ENCODE results near the gene RBMS1.

Gene RBMS1

GRCh38 chr2:160324161-160324800 lies 169.3 kb downstream of the RBMS1 start:
- H3K4me3 ChIP-seq (ENCODE audit: low read length): no peak overlapping the region
- H3K36me3 ChIP-seq (ENCODE audit: insufficient read depth, low read length): no peaks in the 10 kb centered on the region

GRCh38 chr2:160322320-160322719 lies 171.3 kb downstream of the RBMS1 start:
- peaks cover 11% of the 10 kb centered on the region for H3K4me1 ChIP-seq (ENCODE audit: insufficient read depth, low read length)
- H3K27me3 ChIP-seq (ENCODE audit: insufficient read depth, low read length): no peaks in the 10 kb centered on the region
- no peaks in the 10 kb centered on the region for H3K9me3 ChIP-seq (ENCODE audit: low read length)
- H3K4me3 ChIP-seq (ENCODE audit: low read length): no peak overlapping the region
- H2AFZ ChIP-seq (ENCODE audit: low read depth, low read length): no peak overlapping the region
- H3K36me3 ChIP-seq (ENCODE audit: insufficient read depth, low read length): no peaks in the 10 kb centered on the region

More at GRCh38 chr2:160324161-160324800, 169.3 kb downstream of the RBMS1 start:
- Histone ChIP-seq H2AFZ (ENCODE audit: low read depth, low read length) (no peak overlapping the region), H3K27me3 (ENCODE audit: insufficient read depth, low read length) (no peaks in the 10 kb centered on the region), H3K4me1 (ENCODE audit: insufficient read depth, low read length) (peaks cover 8% of the 10 kb centered on the region), H3K9me3 (ENCODE audit: low read length) (no peaks in the 10 kb centered on the region)

DNA sequence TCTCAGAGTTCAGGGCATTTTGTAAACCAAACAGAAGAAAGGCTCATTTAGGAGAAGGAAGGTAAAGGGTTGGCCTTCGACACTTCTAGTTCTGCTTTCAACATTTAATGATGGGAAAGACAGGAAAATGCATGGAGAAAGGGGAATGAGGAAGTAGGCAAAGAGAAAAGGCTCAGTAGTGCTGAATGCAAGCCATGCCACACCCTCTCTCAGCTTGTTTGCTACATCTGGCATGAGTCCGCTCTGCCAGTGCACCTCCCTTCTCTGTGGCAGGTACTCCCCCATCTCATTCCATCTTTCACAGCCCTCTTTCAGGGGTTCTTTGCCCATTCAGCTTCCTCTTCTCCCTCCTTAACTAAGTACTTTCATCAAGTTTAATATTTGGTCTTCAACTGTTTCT lies 172.6 kb downstream of the RBMS1 start:
- no peaks in the 10 kb centered on the region for H3K27me3 ChIP-seq (ENCODE audit: insufficient read depth, low read length)
- no peak overlapping the region for H2AFZ ChIP-seq (ENCODE audit: low read depth, low read length)
- no peaks in the 10 kb centered on the region for H3K9me3 ChIP-seq (ENCODE audit: low read length)

DNA sequence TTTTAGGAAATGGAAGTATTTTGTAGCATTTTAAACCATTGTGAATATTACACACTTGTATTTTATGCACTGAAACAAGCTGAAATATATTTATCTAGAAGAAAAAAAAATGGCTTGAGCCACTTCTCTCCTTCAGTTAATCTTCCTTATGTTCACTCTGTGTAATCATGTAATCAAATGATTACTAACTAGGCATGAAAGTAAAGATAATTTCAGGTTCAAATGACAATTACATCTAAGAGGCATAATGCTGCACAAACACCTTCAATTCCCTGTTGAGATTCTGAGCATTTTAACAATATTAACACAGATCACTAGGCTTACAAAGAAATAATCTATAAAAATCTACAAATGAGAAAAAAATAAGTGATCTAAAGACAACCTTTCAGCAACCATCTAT lies 173.9 kb downstream of the RBMS1 start:
- H3K4me1 ChIP-seq (ENCODE audit: insufficient read depth, low read length): peaks cover 30% of the 10 kb centered on the region
- no peaks in the 10 kb centered on the region for H3K27me3 ChIP-seq (ENCODE audit: insufficient read depth, low read length)
- no peak overlapping the region for H3K4me3 ChIP-seq (ENCODE audit: low read length)
- no peaks in the 10 kb centered on the region for H3K36me3 ChIP-seq (ENCODE audit: insufficient read depth, low read length)
- no peaks in the 10 kb centered on the region for H3K9me3 ChIP-seq (ENCODE audit: low read length)
- H2AFZ ChIP-seq (ENCODE audit: low read depth, low read length): no peak overlapping the region

More for the DNA sequence above, 172.6 kb downstream of the RBMS1 start:
- Histone ChIP-seq H3K4me3 (ENCODE audit: low read length) (no peak overlapping the region), H3K4me1 (ENCODE audit: insufficient read depth, low read length) (peaks cover 22% of the 10 kb centered on the region), H3K36me3 (ENCODE audit: insufficient read depth, low read length) (no peaks in the 10 kb centered on the region)

DNA sequence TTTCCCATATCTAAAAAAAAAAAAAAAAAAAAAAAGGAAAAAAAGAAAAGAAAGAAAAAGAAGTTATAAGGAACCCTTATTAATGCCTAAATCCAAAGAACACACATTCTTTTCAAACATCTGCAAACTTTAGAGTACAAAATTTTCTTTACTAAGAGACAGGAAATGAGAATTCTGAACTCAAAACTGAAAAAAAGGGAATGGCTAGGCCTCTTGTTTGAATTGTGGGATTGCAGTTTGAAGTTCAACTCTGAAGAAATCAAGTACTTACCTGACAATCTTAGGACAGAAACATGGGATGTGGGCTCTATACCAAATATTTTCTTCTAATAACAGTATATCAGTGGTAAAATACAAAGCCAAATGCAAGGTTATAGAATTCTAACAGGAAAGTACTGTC lies 175.4 kb downstream of the RBMS1 start:
- no peaks in the 10 kb centered on the region for H3K27me3 ChIP-seq (ENCODE audit: insufficient read depth, low read length)

DNA sequence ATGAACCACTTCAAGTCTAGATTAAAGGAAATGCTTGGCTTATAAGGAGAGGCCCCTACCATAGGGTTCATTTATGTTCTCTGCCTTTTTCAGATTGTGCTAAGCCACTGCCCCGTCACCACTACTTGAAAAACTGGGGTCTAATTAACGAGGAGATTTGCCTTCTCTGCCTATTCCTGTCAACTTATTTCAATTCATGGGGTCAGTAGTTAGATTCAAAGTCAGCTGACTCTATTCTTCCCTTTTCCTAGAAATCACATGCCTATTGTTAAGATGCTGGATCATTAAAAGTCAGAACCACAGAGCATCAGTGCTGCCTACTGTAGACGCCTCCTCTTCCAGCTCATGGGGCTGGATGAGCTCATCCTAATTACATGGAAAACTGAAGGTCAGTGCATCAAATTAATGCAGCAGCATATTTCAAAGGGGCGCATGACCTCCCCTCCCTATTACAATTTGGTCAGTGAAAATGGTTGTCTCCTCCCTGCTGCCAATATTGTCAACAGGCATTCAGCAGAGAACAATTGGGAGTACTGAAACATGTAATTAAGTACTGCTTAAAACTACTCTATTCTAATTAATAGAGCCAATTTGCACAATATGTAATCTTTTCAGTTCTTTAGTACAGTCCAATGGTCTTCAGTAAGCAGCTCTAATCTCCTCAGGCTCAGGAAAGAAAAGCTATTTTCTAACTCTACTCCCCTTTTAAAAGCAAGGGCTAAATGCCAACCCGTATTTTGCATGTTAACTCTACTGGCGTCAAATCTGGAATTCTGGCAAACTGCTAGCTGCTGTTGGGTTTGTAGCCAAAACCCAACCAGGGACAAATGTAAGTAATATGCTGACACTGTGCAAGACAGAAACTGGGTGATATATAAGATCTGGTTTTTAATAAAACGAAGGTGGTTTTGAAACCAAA lies 176.2 kb downstream of the RBMS1 start:
- Histone ChIP-seq H3K4me3 (ENCODE audit: low read length) (no peak overlapping the region), H2AFZ (ENCODE audit: low read depth, low read length) (no peak overlapping the region), H3K36me3 (ENCODE audit: insufficient read depth, low read length) (no peaks in the 10 kb centered on the region), H3K4me1 (ENCODE audit: insufficient read depth, low read length) (peaks cover 30% of the 10 kb centered on the region), H3K27me3 (ENCODE audit: insufficient read depth, low read length) (no peaks in the 10 kb centered on the region), H3K9me3 (ENCODE audit: low read length) (no peaks in the 10 kb centered on the region)

More for the DNA sequence above, 175.4 kb downstream of the RBMS1 start:
- Histone ChIP-seq H3K4me3 (ENCODE audit: low read length) (no peak overlapping the region), H3K36me3 (ENCODE audit: insufficient read depth, low read length) (no peaks in the 10 kb centered on the region), H3K4me1 (ENCODE audit: insufficient read depth, low read length) (peaks cover 30% of the 10 kb centered on the region), H2AFZ (ENCODE audit: low read depth, low read length) (no peak overlapping the region), H3K9me3 (ENCODE audit: low read length) (no peaks in the 10 kb centered on the region)

DNA sequence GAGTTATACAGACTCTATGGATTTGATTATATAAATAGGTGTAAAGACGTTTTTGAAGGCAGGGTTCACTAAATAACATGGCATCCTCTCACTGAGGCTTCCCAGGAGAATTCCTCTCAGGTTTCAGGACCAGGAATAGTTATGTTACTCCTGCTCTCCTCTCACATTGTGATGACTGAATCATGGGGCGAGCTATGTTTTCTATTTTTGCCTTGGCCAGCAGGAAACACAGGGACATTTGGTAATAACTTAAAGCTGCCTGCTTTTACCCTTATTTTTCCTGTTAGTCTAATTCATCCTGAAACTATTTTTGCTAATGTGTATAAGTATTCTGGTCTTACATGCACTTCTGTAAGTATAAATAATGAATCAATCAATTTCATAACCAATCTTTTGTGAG lies 178.3 kb downstream of the RBMS1 start:
- Histone ChIP-seq H3K36me3 (ENCODE audit: insufficient read depth, low read length) (peaks cover 2% of the 10 kb centered on the region), H3K4me3 (ENCODE audit: low read length) (no peak overlapping the region), H3K27me3 (ENCODE audit: insufficient read depth, low read length) (no peaks in the 10 kb centered on the region), H2AFZ (ENCODE audit: low read depth, low read length) (no peak overlapping the region), H3K4me1 (ENCODE audit: insufficient read depth, low read length) (peaks cover 30% of the 10 kb centered on the region), H3K9me3 (ENCODE audit: low read length) (no peaks in the 10 kb centered on the region)

DNA sequence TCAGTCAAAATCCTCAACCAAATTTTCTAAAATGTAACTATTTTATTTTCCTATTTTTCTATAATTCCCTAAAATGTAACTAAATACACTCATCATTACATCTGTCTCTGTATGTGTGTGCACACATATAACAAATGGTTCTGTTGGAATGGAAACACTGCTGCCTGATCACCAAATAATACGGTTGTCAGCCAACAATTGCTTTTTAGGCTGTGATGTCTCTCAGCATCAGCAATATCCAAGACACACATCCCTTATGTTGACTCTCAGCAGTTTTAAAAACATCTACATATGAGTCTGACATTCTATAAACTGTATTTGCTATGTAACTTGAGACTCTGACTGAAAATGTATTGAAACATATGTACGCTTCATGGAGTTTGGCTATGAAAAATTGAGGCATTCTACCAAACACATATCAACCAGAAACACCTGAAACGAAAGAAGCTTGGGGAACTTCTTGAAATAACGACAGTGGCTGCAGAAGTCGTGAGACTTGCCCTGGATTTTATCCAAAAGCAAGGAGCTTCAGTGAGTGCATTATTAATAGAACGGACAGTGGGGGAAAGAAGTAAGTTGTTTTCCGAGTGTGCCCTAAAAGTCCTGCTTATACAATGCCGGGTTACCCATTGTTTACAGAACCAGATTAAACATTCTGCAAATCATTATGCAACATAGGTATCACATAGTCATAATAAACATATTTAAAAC lies 183.3 kb downstream of the RBMS1 start:
- H3K27me3 ChIP-seq (ENCODE audit: insufficient read depth, low read length): no peaks in the 10 kb centered on the region
- H2AFZ ChIP-seq (ENCODE audit: low read depth, low read length): no peak overlapping the region
- peaks cover 6% of the 10 kb centered on the region for H3K4me1 ChIP-seq (ENCODE audit: insufficient read depth, low read length)
- H3K9me3 ChIP-seq (ENCODE audit: low read length): no peaks in the 10 kb centered on the region
- H3K36me3 ChIP-seq (ENCODE audit: insufficient read depth, low read length): peaks cover 2% of the 10 kb centered on the region
- H3K4me3 ChIP-seq (ENCODE audit: low read length): no peak overlapping the region

GRCh38 chr2:160309585-160309984 lies 184.0 kb downstream of the RBMS1 start:
- peaks cover 5% of the 10 kb centered on the region for H3K4me1 ChIP-seq (ENCODE audit: insufficient read depth, low read length)
- H3K27me3 ChIP-seq (ENCODE audit: insufficient read depth, low read length): no peaks in the 10 kb centered on the region
- H3K36me3 ChIP-seq (ENCODE audit: insufficient read depth, low read length): peaks cover 2% of the 10 kb centered on the region
- H3K4me3 ChIP-seq (ENCODE audit: low read length): no peak overlapping the region
- H2AFZ ChIP-seq (ENCODE audit: low read depth, low read length): no peak overlapping the region
- no peaks in the 10 kb centered on the region for H3K9me3 ChIP-seq (ENCODE audit: low read length)

DNA sequence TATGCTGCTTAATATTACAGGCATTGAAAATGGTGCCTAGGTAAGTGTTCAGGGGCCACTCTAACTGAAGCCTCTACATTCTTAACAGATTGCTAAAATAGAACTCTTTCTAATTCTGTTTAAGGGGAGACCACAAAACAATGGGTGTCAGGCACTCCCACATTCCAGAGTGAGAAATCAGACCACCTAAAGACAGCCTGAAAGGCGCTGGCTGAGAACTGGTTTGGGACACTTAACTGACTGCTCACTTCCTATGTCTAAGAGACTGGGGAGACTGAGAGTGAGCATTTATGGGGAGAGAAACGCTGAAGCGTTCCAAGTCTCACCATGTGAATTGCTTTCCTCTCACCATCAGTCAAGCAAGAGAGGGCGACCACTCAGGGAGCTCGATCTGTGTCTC lies 184.7 kb downstream of the RBMS1 start:
- peaks cover 2% of the 10 kb centered on the region for H3K36me3 ChIP-seq (ENCODE audit: insufficient read depth, low read length)
- peaks cover 5% of the 10 kb centered on the region for H3K4me1 ChIP-seq (ENCODE audit: insufficient read depth, low read length)
- no peaks in the 10 kb centered on the region for H3K9me3 ChIP-seq (ENCODE audit: low read length)
- H3K4me3 ChIP-seq (ENCODE audit: low read length): no peak overlapping the region
- no peak overlapping the region for H2AFZ ChIP-seq (ENCODE audit: low read depth, low read length)
- H3K27me3 ChIP-seq (ENCODE audit: insufficient read depth, low read length): no peaks in the 10 kb centered on the region

DNA sequence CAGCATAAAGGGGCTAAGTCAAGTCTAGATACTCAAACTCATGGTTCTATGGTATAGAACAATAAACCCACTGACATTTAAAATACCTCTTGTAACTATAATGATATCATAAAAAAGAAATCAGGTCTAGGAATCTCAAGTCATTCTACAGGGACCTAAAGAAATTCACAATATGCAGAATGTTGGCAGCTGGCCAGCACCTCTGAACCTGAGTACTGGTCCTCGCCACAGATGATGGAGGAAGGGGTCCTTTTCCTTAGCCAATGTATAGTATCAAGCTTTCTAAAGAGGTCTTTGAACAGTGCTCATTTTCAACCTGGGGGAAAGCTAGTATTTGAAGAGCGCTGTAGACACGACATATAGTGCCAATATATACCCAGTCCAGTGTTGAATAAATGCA lies 185.1 kb downstream of the RBMS1 start:
- Histone ChIP-seq H2AFZ (ENCODE audit: low read depth, low read length) (no peak overlapping the region), H3K4me1 (ENCODE audit: insufficient read depth, low read length) (peaks cover 5% of the 10 kb centered on the region), H3K27me3 (ENCODE audit: insufficient read depth, low read length) (no peaks in the 10 kb centered on the region), H3K36me3 (ENCODE audit: insufficient read depth, low read length) (peaks cover 2% of the 10 kb centered on the region), H3K9me3 (ENCODE audit: low read length) (no peaks in the 10 kb centered on the region), H3K4me3 (ENCODE audit: low read length) (no peak overlapping the region)

- peaks cover 2% of the 10 kb centered on the region for H3K36me3 ChIP-seq (ENCODE audit: insufficient read depth, low read length)
- H3K9me3 ChIP-seq (ENCODE audit: low read length): no peaks in the 10 kb centered on the region
- H3K4me3 ChIP-seq (ENCODE audit: low read length): no peak overlapping the region
- no peaks in the 10 kb centered on the region for H3K27me3 ChIP-seq (ENCODE audit: insufficient read depth, low read length)
- peaks cover 5% of the 10 kb centered on the region for H3K4me1 ChIP-seq (ENCODE audit: insufficient read depth, low read length)
- no peak overlapping the region for H2AFZ ChIP-seq (ENCODE audit: low read depth, low read length)
Measured at GRCh38 chr2:160306985-160307384, 186.6 kb downstream of the RBMS1 start.
